GM19468 (cell line): Measurements from ENCODE around the gene TMEM9.

Source experiments
- ATAC-seq: cut with Tn5 transposase; IDR thresholded peaks from one replicate; pipeline ENCODE4 v1.9.1; 2021; ENCODE audit warnings: mild to moderate bottlenecking, moderate library complexity, moderate number of reproducible peaks; ENCODE audit not compliant: unreplicated experiment; ENCODE audit errors: extremely low read depth

Gene TMEM9

DNA sequence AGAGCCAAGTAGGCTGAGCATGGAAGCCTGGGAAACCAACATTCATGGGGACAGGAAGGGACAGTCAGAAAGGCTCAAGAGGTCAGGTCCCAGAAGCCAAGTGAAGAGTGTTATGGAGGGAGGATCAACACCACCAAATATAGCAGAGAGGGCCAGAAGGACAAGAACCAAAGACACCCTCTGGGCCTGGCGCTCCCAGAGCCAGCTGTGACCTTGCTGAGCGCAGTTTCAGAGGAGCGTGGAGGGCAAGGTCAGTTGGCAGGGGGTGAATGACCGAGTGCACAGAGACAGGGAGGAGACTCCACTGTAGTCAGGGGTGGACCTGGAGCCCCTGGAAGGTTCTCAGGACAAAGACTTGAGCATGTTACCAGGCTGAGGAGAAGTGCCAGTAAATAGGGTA, 22.9 kb downstream of the TMEM9 start:
- ATAC-seq: no peak

DNA sequence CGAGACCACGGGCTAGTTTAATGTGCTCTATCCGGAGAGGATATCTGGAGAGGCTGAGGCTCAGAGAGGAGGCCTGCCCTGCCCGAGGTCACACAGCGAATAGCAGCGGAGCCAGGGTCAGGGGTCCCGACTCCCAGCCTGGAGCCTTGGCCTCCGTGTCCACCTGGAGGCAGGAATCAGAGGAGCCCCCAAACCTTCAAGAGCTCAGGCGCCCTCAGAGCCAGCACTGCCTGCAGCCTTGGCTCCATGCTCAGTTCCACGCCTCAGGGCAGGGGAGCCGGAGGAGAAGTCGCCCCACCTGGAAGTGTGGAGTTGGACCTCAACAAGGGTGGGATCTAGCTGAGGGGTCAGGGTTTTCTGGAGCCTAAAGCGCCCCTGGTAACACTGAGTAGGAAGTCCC, 25.3 kb downstream of the TMEM9 start:
- ATAC-seq: no peak

DNA sequence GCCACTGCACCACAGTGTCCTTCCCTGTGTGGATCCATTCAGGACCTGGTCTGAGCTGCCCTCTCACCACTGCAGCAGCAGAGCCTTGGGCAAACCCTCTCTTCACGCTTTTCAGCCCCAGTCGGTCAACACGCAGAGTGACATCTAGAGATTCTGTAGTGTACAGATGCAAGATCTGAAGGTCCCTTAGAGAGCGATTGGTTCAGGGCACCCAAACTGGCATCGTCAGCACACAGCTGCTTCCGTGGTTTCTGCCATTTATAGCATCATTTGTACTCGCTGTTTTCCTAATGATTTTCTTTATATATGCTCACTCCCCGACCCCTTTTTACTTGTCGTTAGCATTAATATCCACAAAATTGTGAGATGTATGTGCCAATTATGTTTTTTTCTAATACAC, 25.8 kb downstream of the TMEM9 start:
- no peak for ATAC-seq

DNA sequence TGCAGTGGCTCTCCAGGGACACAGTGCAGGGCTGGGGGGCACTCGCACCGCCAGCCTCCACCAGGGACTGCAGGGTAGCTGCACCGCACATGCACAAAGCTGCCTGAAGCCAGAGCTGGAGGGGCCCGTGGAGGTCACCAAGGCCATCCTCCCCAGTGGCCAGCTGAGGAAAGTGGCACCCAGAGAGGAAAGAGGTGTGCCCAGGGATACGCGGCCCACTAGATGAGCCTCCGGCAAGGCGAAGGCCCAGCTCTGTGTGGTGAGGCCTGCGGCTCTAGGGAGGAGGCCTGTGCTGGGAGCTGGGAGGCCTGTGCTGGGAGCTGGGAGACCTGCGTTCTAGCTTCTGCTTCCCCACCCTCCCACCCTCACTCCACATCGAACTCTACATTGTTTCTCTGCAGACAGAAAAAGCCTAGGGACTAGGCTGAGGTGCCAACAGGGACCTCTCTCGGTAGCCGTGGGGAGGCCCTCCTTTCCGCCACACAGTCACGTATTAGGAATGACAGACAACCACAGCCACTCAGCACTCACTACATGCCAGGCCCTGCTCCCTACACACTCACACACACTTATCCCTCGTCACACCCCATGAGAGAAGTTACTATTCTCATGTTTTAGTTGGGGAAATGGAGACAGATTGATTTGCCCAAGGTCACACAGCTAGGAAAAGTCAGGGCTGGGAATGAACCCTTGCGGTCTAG, 26.4 kb downstream of the TMEM9 start:
- ATAC-seq: no peak

DNA sequence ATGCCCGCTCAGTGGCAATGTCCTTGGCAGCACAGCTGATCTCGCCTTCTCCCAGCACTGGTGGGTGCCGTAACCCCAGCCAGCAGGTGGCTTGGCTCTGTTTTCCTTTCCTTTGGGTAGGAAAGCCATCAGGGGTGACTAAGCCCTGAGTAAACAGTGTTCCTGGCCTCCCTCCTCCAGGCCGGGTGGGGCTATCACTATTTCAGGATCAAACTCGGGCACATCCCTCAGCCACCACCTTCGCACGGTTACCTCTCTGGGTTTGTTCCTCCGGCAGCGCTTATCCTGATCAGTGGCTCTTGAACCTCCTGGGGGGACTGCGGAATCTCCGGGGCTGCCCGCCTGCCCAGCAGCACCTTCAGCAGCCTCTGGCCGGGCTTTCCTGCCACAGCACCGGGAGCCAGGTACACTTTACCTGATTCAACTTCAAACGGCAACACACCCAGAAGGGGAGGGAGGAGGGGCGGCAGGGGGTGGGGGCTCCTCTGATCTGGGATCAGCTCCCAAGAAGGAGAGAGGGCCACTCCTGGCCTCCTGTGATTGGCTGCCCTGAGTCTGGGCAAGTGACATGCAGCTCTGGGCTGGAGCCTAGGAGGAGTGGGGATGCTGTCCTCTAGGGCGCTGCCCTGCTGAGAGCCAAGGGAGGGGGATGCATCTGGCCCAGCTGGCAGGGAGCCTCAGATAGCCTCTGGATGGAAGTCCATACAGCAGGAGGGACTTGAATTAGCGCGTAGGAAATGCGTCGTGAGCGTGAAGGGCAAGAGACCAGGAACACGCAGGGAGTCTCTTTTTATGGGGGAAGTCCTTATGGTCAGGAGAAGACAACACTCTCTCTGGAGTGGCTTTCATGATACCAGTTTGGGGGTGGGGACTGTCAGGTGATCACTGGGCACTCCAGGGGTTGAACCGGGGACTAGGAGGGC, 27.2 kb downstream of the TMEM9 start, which contains the start of gene ASCL5:
Gene ASCL5, minus strand, starts transcription at position 353 of the 923 bp plus-strand sequence. CDS start 11,812 bp downstream, outside the sequence.
- ATAC-seq: no peak

DNA sequence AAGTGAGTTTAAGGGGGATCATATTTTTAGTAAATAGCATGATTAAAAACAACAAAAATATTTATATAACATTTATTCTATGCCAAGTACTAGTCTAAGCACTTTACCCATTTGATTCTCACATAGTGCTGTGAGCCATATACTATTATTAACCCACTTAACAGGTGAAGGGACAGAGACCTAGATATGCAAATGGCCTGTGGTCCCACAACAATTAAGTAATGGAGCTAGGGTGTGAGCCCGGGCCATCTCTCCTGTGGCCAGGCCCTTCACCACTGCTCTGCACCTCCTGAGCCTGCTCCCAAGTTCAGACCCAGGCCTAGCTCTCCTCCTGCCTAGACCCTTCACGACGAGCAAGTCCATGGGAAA, 27.8 kb downstream of the TMEM9 start:
- ATAC-seq: no peak

DNA sequence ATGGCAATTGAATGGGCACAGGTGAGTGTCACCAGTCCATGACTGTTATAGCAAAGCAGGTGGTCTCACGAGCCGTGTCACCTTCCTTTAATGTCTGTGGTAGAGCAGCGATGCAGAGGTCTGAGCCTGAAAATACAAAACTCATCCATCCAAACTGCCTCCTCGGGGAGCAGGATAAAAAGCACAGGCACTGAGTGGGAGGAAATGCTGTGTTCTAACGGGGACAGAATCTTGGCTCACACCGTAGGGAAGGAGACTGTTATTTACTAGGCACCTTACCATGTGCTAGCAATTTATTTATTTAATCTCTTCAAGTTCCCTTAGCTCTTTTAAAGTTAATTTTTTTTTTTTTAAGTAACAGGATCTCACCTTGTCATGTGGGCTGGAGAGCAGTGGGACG, 28.5 kb downstream of the TMEM9 start:
- no peak for ATAC-seq

DNA sequence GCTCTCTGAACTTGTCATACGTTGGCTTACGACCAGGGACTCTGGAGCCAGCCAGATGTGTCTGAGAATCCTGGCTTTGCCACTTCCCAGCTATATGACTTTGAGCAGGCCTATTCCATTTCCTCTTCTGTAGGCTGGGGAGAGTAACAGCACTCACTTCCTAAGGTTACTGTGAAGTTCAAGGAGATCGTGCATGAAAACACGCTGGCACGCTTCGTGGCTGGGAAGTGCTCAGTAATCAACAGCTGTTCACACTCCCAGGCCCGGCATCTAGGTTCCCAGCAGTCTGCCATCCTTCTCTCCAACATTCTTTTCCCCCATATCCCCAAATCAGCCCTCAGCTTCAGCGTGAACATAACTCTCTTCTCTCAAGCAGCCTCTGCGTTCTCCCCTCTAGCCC, 29.3 kb downstream of the TMEM9 start:
- ATAC-seq: no peak

DNA sequence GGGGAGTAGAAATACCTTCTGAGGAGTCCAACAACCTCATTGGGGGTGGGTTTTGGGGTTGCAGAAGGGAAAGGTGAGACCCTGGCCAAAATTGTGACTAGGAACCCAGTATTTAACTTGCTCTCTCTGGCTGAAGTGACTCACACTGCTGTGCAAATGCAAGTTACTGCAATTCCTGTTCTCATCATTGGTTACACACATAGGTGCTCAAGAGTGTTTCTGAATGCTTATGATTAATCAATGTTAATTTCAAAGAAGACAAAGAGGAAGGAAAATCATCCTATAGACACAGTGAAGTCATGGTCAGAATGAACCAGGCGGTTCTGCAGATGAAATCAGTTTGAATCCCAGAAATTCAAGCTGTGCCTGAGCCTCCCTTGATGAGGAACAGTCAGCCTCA, 30.4 kb downstream of the TMEM9 start:
- ATAC-seq: no peak

DNA sequence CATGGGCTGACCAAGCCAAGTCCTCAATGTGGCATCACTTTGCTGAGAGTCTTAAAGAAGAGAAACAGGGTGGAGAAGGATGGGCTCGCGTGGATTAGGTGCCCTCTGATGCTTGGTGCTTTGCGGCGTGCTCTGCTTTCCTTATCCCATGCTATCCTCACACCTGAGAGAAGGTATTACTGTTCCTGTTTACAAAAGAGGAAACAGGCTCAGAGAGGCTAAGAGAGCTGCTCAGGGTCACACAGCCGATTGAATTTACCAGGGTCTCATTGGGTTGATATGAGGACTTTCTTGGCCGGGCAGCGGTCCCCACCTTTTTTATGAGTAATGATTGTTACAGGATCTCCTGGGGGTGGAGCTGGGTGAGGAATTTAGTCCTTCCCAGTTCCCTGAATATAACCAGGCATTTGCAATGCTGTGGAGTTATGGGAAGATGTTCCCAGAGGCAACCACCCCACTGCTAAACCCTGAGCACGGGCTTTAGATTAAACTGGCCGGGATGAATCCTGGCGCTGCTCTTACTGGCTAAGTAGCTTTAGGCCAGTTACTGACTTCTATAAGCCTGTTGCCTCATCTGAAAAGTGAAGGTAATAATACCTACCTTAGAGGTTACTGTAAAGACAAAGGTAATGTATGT, 31.8 kb downstream of the TMEM9 start:
- no peak for ATAC-seq

DNA sequence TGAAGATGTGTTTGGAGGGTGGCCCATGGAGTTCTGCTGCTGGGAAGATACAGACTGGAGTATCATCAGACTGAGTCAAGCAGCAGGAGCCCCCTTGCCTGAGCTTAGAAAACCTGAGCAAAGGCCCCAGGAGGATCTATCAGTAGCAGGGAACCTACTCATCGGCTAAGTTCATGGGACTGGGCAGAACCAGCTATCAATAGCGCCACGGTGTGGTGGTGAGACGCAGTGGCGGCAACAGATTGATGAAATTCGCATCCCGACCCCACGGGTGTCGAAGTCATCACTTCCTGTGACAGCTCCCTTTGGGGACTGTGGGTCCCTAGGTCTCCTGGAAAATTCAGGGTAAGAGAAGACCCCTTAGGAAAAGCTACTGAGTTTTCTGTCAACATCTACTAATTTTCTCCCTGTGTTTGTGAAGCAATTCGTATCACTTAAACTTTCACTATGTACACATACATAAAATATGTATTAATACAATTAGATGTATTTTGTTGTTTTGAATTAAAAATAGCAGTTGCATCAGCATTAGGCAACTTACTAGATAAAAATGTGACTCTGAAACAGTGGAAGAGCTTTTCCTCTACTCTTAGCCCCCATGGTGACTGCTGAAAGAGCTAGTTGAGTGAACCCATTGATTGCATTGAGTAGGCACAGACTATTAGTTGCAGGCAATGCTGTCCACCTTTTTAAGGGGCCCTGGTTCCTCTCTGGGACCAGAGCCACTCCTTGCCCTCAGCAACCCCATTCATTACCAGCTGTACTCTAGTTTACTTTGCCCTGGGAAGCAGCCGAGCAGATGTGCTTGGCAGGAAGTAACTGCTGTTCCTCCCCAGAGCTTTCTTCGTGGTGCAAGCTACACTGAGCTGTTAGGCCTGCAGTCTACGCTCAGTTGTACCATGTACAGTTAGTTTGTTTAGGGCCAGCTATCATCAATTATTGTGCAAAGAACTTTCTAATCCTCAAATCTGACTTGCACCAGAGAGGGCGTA, 34.8 kb downstream of the TMEM9 start:
- ATAC-seq: no peak

DNA sequence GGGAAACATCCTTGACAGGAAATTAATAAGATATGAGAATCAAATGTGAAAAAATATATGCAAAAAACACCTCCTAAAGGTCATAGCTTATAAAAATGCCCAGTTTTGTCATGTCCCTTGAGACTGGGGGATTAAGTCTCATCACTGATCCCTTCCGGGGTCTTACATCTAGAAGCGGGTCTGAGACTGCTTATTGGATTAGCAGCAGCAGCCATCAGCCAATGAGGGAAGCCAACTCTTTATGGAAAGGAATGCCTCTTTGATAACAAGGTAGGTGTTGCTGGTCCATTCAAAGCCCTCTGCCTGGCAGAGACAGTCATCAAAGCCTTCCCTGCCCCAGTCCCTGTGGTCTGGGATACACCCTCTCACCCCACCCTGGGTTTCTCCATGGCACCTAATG, 38.2 kb downstream of the TMEM9 start:
- no peak for ATAC-seq

DNA sequence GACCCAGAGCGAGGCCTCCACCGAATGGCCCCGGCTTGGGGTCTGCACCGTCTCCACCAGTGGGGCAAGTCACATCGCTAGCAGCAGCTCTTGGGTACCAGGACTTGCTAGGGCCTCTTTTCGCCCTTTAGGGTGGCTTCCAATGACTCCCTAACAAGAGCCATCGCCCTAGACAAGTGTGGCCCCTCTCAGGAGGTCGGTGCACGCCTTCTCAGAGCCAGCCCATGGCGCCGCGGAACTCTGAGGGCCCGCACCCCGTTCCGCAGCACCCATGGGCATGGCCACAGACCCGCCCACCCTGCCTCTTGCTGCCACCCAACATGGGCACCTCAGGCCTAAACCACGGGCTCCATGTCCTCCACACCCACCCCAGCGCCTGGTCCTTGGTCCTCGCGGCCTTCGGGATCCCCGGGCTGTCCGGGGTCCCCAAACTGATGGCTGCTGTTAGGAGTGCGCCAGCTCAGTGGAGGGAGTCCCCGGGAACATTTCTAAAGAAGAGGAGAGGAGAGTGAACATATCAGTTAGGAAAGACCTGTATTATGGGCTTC, 38.8 kb downstream of the TMEM9 start:
- ATAC-seq: no peak

DNA sequence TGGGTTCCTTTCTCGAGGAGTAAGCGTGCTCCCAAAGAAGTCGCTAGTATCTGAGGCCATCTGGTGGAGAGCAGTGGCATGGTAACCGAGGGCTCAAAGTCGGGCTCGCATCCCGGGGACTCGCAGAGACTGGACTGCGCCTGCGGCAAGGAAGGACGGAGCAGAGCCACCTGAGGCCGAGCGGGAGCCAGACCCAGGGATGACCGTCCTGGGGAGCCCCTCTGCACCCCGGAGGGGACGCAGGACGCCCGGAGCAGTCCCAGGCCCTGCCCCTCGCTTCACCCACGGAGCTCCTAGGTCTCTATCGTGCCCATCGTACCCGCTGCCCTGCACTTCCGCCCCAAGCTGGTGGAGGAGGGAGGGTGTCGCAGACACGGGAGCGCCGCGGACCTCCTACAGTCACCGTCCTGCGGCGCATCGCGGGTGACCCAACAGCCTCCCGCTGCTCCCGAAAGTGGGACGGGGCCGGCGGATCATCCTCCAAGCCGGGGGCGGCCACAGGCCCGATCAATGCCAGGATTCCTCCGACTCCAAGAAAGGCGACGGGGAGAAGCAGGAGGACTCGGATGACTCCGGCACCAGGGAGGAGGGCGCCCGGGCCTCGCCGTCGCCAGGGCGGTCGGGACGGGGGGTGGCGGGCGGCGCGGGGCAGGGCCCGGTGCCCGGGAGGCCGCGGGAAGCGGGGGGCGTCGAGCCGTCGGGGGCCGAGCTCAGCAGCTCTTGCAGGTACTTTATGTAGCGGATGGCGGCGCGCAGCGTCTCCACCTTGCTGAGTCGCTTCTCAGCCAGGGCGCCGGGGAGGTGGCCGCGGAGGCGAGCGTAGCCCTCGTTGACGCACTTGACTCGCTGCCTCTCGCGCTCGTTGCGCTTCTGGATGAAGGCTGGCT, 39.8 kb downstream of the TMEM9 start:
- ATAC-seq: no peak

DNA sequence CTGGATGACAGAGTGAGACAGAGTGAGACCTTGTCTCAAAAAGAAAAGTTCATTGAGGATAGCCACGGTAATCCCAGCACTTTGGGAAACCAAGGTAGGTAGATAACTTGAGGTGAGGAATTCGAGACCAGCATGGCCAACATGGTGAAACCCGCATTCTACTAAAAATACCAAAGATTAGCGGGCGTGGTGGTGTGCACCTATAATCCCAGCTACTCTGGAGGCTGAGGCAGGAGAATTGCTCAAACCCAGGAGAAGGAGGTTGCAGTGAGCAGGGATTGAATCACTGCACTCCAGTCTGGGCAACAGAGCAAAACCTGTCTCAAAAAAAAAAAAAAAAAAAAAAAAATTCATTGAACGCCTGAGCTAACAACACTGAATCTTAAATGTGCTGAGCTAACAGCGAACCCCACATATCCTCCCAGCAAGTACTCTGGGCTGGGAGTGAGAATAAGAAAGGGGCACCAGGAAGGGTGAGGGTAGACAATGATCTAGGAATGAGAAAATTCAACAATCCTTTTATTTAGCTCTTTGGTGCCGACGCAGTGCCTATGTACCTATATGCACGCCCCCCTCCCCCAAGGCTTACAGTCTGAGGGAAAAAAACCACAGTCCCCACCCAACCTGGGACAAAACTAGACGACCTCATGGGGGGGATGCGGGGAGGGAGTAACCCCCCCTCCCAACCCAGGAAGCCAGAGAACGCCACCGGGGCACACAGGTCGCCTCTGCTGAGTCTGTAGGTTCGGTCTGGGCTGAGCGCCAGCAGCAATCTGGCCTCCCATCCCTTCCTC, 40.6 kb downstream of the TMEM9 start:
- no peak for ATAC-seq

DNA sequence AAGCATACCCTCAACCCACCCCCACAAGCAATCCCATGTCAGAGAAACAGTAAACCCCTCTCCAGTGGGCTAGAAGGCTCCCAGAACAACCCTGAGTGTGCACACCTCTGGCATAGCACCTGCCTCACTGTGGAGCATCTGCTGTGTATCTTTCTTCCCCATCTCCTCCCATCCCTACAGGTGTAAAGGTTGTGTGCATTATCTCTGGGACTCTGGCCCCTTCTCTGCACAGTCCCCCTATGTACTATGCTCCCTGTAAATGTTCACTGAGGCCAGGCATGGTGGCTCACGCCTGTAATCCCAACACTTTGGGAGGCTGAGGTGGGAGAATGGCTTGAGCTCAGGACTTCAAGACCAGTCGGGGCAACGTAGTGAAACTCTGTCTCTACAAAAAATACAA, 41.3 kb downstream of the TMEM9 start:
- ATAC-seq: no peak

DNA sequence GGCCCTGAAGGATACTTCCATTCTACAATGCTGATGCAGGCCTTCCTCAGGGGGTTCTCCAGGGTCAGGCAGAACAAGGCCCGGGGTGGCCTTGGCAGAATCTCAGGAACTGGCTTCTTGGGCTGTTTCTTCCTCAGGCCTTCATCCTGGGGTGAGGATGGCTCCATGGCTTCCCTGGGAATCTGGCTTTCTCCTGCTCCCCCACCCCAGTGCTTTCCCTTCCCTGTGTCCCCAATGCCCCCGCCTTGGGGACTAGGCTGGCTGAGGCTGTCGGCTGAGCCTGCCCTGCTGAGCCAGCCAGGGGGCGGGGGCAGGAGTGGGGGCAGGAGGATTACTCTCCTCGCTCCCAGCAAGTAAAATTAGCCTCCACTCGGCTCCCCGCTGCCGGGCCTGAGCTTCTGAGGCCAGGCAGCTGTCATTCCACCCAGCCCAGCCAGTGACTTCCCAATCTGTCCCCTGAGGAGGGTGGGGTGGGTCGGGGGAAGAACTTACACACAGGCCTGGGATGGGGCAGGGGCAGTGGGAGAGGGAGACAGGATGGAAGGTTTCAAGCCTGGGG, 42.0 kb downstream of the TMEM9 start, which contains the start of gene CACNA1S:
Gene CACNA1S, minus strand, starts transcription at position 254 of the 559 bp plus-strand sequence. Its CDS starts 87 bp downstream, at position 167.
- ATAC-seq: no peak
